ENCODE measurements around the gene MARCOL.
"Not testable (repeated sequence)": the region's sequence is repeated elsewhere in the genome, so short reads cannot be mapped to it uniquely, and the experiment has no call there.

The MARCOL gene

GRCh38 chr5:148268566-148268965 lies 30.2 kb downstream of the MARCOL start, which contains the start of gene SPINK13:
SPINK13 (plus strand) TSS chr5:148268794; CDS start chr5:148270073, 1,279 bp downstream.
- DNase-seq = no peak

GRCh38 chr5:148275129-148275528 lies 36.8 kb downstream of the MARCOL start:
- not testable (repeated sequence) for DNase-seq

- not testable (repeated sequence) for DNase-seq
Measured at GRCh38 chr5:148280893-148281292, 42.6 kb downstream of the MARCOL start.

- not testable (repeated sequence) for DNase-seq
Measured at GRCh38 chr5:148281336-148281735, 43.0 kb downstream of the MARCOL start.

GRCh38 chr5:148290271-148291195 lies 52.2 kb downstream of the MARCOL start:
- no peak for DNase-seq
